Sigmoid colon (tissue), 4 donors: ENCODE results near the gene CTTN.

Experiments
- EP300 ChIP-seq, 4 donors: sonication (generic); formaldehyde crosslinking; IDR thresholded peaks; one replicate each; pipeline ENCODE4 v1.6.1; 2017; ENCODE audit warnings: antibody characterized with exemption in 4 of 4
- TF ChIP-seq, protein P1 (sequence below), 4 experiments: fragments of 450-650 bp in 3 of 4; fragments of 200-600 bp in 1 of 4; IDR thresholded peaks; one replicate each; pipeline ENCODE4 v1.5.1; 2016 to 2019; ENCODE audit warnings: antibody characterized with exemption in 4 of 4, mild to moderate bottlenecking in 3 of 4, moderate library complexity in 2 of 4

DNA sequence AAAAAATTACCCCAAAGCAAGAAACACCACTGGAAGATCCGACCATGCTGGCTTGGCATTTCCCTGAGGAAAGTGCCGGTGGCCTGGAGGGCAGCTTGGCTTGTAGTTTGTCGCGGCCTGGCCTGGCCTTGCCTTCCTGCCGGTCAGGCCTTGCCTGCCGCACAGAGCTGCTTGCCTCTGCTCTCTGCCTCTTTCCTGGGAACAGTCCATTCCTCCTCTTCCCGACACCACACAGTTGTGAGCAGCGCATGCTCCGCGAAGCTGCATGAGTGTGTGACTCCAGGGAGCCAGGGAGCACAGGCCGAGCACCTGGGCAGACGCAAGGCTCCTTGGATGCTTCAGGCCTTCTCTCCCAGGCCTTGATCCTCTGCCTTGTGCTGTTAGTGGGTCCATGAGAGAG is 19.8 kb downstream of the CTTN start:
- TF ChIP-seq, protein P1, sequence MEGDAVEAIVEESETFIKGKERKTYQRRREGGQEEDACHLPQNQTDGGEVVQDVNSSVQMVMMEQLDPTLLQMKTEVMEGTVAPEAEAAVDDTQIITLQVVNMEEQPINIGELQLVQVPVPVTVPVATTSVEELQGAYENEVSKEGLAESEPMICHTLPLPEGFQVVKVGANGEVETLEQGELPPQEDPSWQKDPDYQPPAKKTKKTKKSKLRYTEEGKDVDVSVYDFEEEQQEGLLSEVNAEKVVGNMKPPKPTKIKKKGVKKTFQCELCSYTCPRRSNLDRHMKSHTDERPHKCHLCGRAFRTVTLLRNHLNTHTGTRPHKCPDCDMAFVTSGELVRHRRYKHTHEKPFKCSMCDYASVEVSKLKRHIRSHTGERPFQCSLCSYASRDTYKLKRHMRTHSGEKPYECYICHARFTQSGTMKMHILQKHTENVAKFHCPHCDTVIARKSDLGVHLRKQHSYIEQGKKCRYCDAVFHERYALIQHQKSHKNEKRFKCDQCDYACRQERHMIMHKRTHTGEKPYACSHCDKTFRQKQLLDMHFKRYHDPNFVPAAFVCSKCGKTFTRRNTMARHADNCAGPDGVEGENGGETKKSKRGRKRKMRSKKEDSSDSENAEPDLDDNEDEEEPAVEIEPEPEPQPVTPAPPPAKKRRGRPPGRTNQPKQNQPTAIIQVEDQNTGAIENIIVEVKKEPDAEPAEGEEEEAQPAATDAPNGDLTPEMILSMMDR (IDR thresholded peaks at IDR 0.05), result no peak
- TF ChIP-seq EP300 (IDR thresholded peaks at IDR 0.05), result no peak
